ENCODE data around the gene LONP2.

DNA sequence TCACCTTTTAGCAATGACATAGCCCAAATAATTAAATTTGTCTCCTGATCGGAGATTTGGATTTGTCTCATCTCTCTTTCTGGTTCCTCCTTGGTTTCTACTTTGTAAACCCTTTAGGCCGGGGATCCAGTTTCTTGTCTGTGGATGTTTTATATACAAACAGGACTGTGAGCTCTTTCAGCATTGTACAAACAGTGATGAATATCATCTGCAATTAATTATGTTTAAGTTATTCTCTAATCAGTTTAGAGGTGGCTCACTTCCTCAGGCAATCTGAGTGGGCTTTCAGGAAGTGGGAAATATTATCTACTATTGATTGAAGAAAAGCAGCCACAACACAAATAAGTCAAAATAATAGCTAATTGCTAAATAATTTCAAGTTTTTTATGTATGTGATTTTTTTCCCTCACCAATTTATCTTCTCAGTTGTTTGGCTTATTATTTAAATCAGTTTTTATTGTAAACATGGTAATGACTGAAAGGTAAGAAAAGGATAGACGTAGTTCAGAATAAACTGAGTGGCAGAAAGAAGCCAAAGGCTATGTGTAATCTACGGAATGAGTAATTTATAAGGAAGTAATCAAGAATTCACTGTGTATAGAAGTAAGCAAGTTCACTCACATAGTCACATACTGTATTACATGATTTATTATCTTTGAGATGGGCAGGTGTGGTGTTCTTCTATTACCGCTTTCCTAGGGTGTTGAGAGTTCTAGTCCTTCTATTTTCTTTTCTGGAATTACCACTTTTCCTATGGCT is 6.6 kb downstream of the LONP2 start:
- TF ChIP-seq CTCF (IDR thresholded peaks at IDR 0.05; ENCODE audit: low read length), result no peak
- TF ChIP-seq EZH2phosphoT487 (IDR thresholded peaks at IDR 0.05; ENCODE audit: low read length), result no peak
- no peak for TF ChIP-seq EZH2 (optimal IDR thresholded peaks at IDR 0.05; ENCODE audit: low read depth, low read length)
